RCC 7860 (cell line): ENCODE results near the gene SLC31A1.
A peak's percentile ranks its signal among the peaks of the same experiment; 100 is the strongest.

Experiments used
- DNase-seq: peaks from one replicate; pipeline ENCODE4 v3.0.0-alpha.2; 2015; ENCODE audit warnings: low spot score
- FAIRE-seq: peaks from 2 replicates; lab custom pipeline; 2012; peaks lifted over from hg19 to GRCh38; lab: Jason Lieb, UNC

The SLC31A1 gene

GRCh38 chr9:113301548-113301947 is 80.2 kb downstream of the SLC31A1 start:
- DNase-seq: no peak

GRCh38 chr9:113302792-113303418 is 81.6 kb downstream of the SLC31A1 start, which contains the start of gene RNF183:
Gene RNF183, minus strand, starts transcription at chr9:113303376. Its CDS starts 5,192 bp downstream, at chr9:113298184.
- DNase-seq (no peak), FAIRE-seq (no peak)

More at GRCh38 chr9:113301548-113301947, 80.2 kb downstream of the SLC31A1 start:
- no peak for FAIRE-seq

GRCh38 chr9:113306566-113306965 is 85.2 kb downstream of the SLC31A1 start:
- FAIRE-seq (no peak), DNase-seq (no peak)

GRCh38 chr9:113307396-113307975 is 86.1 kb downstream of the SLC31A1 start:
- FAIRE-seq: peak; percentile 72

GRCh38 chr9:113309204-113309813 is 88.0 kb downstream of the SLC31A1 start:
- peak; percentile 73 for FAIRE-seq
- DNase-seq: peak; percentile 30

More at GRCh38 chr9:113307396-113307975, 86.1 kb downstream of the SLC31A1 start:
- peak; percentile 56 for DNase-seq

- DNase-seq (no peak), FAIRE-seq (no peak)
Measured at GRCh38 chr9:113310538-113310937, 89.2 kb downstream of the SLC31A1 start.

GRCh38 chr9:113311961-113312360 is 90.6 kb downstream of the SLC31A1 start:
- no peak for DNase-seq
- FAIRE-seq: no peak

GRCh38 chr9:113313261-113313660 is 91.9 kb downstream of the SLC31A1 start:
- DNase-seq (no peak), FAIRE-seq (no peak)
